Loucy (cell line): ENCODE measurements around the gene NCLN.

Experiments
- EZH2phosphoT487 ChIP-seq: fragments of 200-600 bp; IDR thresholded peaks from 2 replicates; pipeline ENCODE4 v1.6.1; 2018; ENCODE audit warnings: antibody characterized with exemption, mild to moderate bottlenecking, moderate library complexity, borderline replicate concordance
- TF ChIP-seq, protein P1 (sequence below): fragments of 200-600 bp; sonication (generic); conservative IDR thresholded peaks from 2 replicates; pipeline ENCODE4 v1.5.1; 2014; ENCODE audit warnings: mild to moderate bottlenecking, antibody characterized with exemption, low read length

DNA sequence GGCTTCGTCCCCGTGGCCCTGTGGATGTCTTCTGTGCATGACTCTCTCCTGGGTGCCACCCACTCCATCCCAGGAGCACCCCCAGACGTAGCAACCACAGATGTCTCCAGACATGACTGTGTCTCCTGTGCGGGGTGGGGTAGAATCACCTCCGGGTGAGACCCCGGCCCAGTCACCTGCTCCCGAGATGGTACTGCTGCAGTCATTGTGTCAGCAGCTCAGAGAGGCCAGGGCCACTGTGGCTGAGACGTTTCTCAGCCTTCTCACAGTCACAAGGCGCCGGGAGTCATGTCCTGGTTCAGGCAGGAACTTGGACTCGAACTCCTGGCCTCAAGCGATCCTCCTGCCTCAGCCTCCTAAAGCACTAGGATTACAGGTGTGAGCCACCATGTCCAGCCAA is 16.6 kb downstream of the NCLN start:
- TF ChIP-seq, protein P1, sequence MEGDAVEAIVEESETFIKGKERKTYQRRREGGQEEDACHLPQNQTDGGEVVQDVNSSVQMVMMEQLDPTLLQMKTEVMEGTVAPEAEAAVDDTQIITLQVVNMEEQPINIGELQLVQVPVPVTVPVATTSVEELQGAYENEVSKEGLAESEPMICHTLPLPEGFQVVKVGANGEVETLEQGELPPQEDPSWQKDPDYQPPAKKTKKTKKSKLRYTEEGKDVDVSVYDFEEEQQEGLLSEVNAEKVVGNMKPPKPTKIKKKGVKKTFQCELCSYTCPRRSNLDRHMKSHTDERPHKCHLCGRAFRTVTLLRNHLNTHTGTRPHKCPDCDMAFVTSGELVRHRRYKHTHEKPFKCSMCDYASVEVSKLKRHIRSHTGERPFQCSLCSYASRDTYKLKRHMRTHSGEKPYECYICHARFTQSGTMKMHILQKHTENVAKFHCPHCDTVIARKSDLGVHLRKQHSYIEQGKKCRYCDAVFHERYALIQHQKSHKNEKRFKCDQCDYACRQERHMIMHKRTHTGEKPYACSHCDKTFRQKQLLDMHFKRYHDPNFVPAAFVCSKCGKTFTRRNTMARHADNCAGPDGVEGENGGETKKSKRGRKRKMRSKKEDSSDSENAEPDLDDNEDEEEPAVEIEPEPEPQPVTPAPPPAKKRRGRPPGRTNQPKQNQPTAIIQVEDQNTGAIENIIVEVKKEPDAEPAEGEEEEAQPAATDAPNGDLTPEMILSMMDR = no peak
- no peak for TF ChIP-seq EZH2phosphoT487
